ENCODE results near the gene EDN2. TPM values are rescaled to one million over a fixed set of nuclear protein-coding genes. Genes with fewer than 3 reads are reported as not detected.

EDN2 gene
- total RNA-seq, 4 donors from 2014 or later = not detected

GRCh38 chr1:41456847-41457540 is 27.5 kb downstream of the EDN2 start:
- no peak for TF ChIP-seq CTCF (IDR thresholded peaks at IDR 0.05 in 4 of 5, conservative IDR thresholded peaks at IDR 0.05 in 1 of 5)
- DNase-seq (no peak), ATAC-seq (peak in 1 of 2 donors; percentile 36)
- intact Hi-C loops (cut with DNase I; ENCODE audit: low total_unique reads) = no loop called here
- in situ Hi-C loops (cut with MboI; ENCODE audit: low sequenced_read_pairs in 4 of 4) = no loop called here
- H3K4me3 ChIP-seq = no peak overlapping the region
- peaks cover 7 to 12% of the 10 kb centered on the region in 2 donors for H3K4me1 ChIP-seq
- H3K9me3 ChIP-seq = no peaks in the 10 kb centered on the region
- no peaks in the 10 kb centered on the region for H3K27me3 ChIP-seq
- no peak overlapping the region for H3K27ac ChIP-seq
- no peaks in the 10 kb centered on the region for H3K36me3 ChIP-seq

DNA sequence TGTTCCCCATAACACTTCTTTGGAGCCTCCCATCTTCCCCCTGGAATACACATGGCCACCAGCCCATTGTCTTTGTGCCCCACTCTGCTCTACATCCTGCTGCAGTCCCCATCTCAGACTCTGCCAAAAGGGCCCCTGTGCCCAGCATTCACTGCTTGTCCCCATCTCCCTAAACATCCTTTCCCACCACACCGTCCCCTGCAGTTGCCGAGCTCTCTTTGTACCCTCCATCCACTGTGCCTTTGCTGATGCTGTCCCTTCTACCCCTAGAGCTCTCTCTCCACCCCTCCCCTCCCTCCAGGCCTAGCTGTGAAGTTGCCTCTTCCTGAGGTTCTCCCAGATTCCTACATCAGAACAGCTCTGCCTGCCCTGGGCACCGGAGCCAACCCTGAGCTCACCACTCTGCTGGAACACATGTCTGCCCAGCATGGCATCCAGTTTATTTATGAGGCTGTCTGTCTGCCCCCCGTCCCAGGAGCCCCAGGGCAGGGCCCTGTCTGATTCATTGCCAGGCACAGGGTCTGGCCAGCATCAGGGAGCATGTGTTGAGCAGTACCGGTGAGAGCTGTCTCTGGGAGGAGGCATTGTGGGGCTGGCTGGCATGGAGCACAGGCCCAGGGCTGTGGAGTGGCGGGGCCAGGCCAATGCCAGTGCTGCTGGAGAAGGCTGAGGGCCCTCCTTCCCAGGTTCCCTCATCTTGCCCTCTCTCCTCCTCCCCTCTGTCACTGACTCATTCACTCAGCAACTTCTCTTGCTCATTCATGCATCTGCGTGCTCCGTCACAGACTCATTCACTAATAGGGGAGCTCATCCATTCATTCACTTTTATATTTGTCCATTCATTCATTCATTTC is 28.8 kb downstream of the EDN2 start:
- no peak overlapping the region for H3K4me3 ChIP-seq
- H3K27ac ChIP-seq = no peak overlapping the region
- peaks cover 7 to 12% of the 10 kb centered on the region in 2 donors for H3K4me1 ChIP-seq
- intact Hi-C loops (cut with DNase I; ENCODE audit: low total_unique reads) (no loop called here), in situ Hi-C loops (cut with MboI; ENCODE audit: low sequenced_read_pairs in 4 of 4) (no loop called here)
- DNase-seq (no peak), ATAC-seq (no peak)
- no peaks in the 10 kb centered on the region for H3K36me3 ChIP-seq
- H3K27me3 ChIP-seq = no peaks in the 10 kb centered on the region
- TF ChIP-seq POLR2A (IDR thresholded peaks at IDR 0.05) (no peak), CTCF (IDR thresholded peaks at IDR 0.05 in 4 of 5, conservative IDR thresholded peaks at IDR 0.05 in 1 of 5) (no peak)
- no peaks in the 10 kb centered on the region for H3K9me3 ChIP-seq

DNA sequence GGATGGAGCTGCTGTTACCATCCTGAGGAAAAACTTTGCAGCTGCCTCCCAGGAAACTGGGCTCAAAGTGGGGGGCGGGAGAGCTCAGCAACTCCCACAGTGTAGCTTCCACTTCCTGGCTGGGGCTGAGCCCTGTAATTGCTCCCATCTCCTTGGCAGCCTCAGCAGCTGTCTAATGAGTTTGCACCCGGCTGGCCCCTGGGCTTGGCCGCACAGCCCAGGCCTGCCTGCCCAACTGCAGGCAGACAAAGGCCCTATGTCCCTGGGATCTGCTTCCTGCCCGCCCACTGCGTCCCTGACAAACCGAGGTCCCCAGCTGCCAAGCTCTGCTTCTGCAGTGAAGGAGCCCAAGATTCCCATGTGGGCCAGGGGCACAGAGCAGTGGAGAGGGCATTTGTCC is 30.1 kb downstream of the EDN2 start:
- in situ Hi-C loops (cut with MboI; ENCODE audit: low sequenced_read_pairs in 4 of 4) (no loop called here), intact Hi-C loops (cut with DNase I; ENCODE audit: low total_unique reads) (no loop called here)
- Histone ChIP-seq H3K9me3 (no peaks in the 10 kb centered on the region), H3K4me3 (no peak overlapping the region), H3K36me3 (no peaks in the 10 kb centered on the region), H3K4me1 (peaks cover 7 to 12% of the 10 kb centered on the region in 2 donors), H3K27ac (no peak overlapping the region), H3K27me3 (no peaks in the 10 kb centered on the region)
- TF ChIP-seq CTCF (IDR thresholded peaks at IDR 0.05 in 4 of 5, conservative IDR thresholded peaks at IDR 0.05 in 1 of 5) (no peak), POLR2A (IDR thresholded peaks at IDR 0.05) (no peak)
- no peak for DNase-seq
- ATAC-seq = no peak

DNA sequence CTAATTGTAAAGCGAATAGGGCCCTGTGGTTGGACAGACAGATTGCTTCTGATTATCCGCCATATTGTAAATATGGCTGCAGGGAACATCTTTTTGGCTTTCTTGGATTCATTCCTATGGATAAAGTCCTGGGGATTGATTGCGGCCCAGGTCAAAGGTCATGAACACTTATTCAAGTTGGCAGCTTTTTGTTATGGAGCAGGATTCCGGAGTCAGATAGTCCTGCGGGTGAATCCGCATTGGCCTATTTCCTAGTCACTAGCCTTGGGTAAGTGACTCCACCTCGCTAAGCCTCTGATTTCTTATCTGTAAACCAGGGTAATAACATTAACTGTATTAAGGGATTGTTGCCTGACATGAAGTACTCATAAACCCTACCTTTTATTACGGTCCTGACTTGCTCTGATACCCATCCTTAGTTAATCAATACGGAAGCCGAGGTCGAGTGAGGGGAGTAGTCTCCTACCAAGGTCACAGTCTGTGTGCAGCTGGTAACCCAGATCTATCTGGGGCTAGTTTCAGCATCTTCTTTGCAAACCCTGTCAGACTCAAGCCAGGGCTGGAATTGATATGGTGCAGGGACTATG is 31.7 kb downstream of the EDN2 start:
- H3K4me3 ChIP-seq = no peak overlapping the region
- H3K27me3 ChIP-seq = no peaks in the 10 kb centered on the region
- ATAC-seq (no peak), DNase-seq (no peak)
- intact Hi-C loops (cut with DNase I; ENCODE audit: low total_unique reads) (no loop called here), in situ Hi-C loops (cut with MboI; ENCODE audit: low sequenced_read_pairs in 4 of 4) (no loop called here)
- H3K4me1 ChIP-seq = peaks cover 7 to 12% of the 10 kb centered on the region in 2 donors
- no peaks in the 10 kb centered on the region for H3K36me3 ChIP-seq
- H3K9me3 ChIP-seq = no peaks in the 10 kb centered on the region
- TF ChIP-seq POLR2A (IDR thresholded peaks at IDR 0.05) (no peak), CTCF (IDR thresholded peaks at IDR 0.05 in 4 of 5, conservative IDR thresholded peaks at IDR 0.05 in 1 of 5) (no peak)
- H3K27ac ChIP-seq = no peak overlapping the region
